Spleen (tissue), 11 donors: ENCODE results near the gene MMEL1. TPM values are rescaled to one million over a fixed set of nuclear protein-coding genes. Genes with fewer than 3 reads are reported as not detected.

Experiments
- DNase-seq: peaks from one replicate; pipeline ENCODE4 v3.0.0-alpha.2; 2020
- H3K27ac ChIP-seq, 8 donors: fragments of 200-600 bp; sonication (generic) in 7 of 8; 1 replicate in 4 of 8; 2 replicates in 4 of 8; pipeline versions ENCODE4 v1.5.0 to v1.8.0; 2016 to 2021; ENCODE audit warnings: inconsistent platforms in 4 of 8, mild to moderate bottlenecking in 4 of 8, moderate library complexity in 1 of 8
- H3K27me3 ChIP-seq, 7 donors: fragments of 200-600 bp; sonication (generic) in 6 of 7; replicated peaks in 1 of 7; 1 replicate in 4 of 7; 2 replicates in 3 of 7; pipeline versions ENCODE4 v1.5.0 to v1.8.0; 2016 to 2021; ENCODE audit warnings: inconsistent platforms in 3 of 7, mild to moderate bottlenecking in 1 of 7
- H3K36me3 ChIP-seq, 6 donors: fragments of 200-600 bp; sonication (generic) in 5 of 6; 1 replicate in 4 of 6; 2 replicates in 2 of 6; pipeline versions ENCODE4 v1.5.0 to v1.8.0; 2016 to 2021; ENCODE audit warnings: inconsistent platforms in 2 of 6
- H3K4me1 ChIP-seq, 6 donors: fragments of 200-600 bp; sonication (generic) in 5 of 6; 1 replicate in 3 of 6; 2 replicates in 3 of 6; pipeline versions ENCODE4 v1.5.0 to v1.8.0; 2016 to 2021; ENCODE audit warnings: inconsistent platforms in 3 of 6
- H3K4me3 ChIP-seq, 8 donors: fragments of 200-600 bp; sonication (generic) in 7 of 8; 1 replicate in 4 of 8; 2 replicates in 4 of 8; pipeline versions ENCODE4 v1.5.0 to v1.8.0; 2016 to 2021; ENCODE audit warnings: inconsistent platforms in 4 of 8, mild to moderate bottlenecking in 4 of 8, moderate library complexity in 2 of 8
- H3K9me3 ChIP-seq, 8 donors: fragments of 200-600 bp; sonication (generic) in 7 of 8; 1 replicate in 4 of 8; 2 replicates in 4 of 8; pipeline versions ENCODE4 v1.5.0 to v1.8.0; 2016 to 2021; ENCODE audit warnings: inconsistent platforms in 4 of 8
- POLR2A ChIP-seq, 3 donors: fragments of 450-650 bp; IDR thresholded peaks; one replicate each; pipeline ENCODE4 v1.5.1; 2017; ENCODE audit warnings: antibody characterized with exemption in 3 of 3, mild to moderate bottlenecking in 1 of 3
- POLR2AphosphoS5 ChIP-seq, 3 donors: sonication (generic); formaldehyde crosslinking; IDR thresholded peaks; one replicate each; pipeline ENCODE4 v1.5.1; 2017; ENCODE audit warnings: antibody characterized with exemption in 3 of 3
- WGBS, 5 donors: extraction: QIAGEN DNeasy Blood & Tissue Kit in 3 of 5; methylation state at CpG; one replicate each; pipeline versions ENCODE4 v1.1.5 to v1.1.7; 2013 to 2018; 5-methylcytosine and 5-hydroxymethylcytosine counted together
- intact Hi-C: fragments of 100-400 bp; cut with DNase I; formaldehyde crosslinking; loops from one replicate; pipeline ENCODE4 v1.15.0; 2023; ENCODE audit warnings: low total_unique reads
- polyA plus RNA-seq, 3 donors: library from polyadenylated mRNA; stranded (reverse); fragments of 200-250 nt; gene quantifications; one replicate each; pipeline ENCODE4 v1.2.1, GENCODE V29; 2013
- total RNA-seq, 7 donors: library from RNA; depleted of rRNA in 3 of 7; stranded (reverse); fragments of >200 nt in 3 of 7; fragmentation: NEBNext Ultra II Directional in 4 of 7; extraction: Animal tissue kit (Norgen Biotek cat#: 25700) in 4 of 7; gene quantifications; one replicate each; pipeline versions ENCODE4 v1.1.0 to v1.2.1, GENCODE V29; 2016 to 2021
- TF ChIP-seq, protein P1 (sequence below), 11 experiments: fragments of 200-600 bp in 7 of 11; fragments of 450-650 bp in 4 of 11; sonication (generic) in 4 of 11; IDR thresholded peaks in 8 of 11; conservative IDR thresholded peaks in 3 of 11; 1 replicate in 7 of 11; 2 replicates in 4 of 11; pipeline versions ENCODE4 v1.4.0 to v1.8.0; 2016 to 2021; ENCODE audit warnings: antibody characterized with exemption in 11 of 11, inconsistent platforms in 4 of 11, mild to moderate bottlenecking in 1 of 11
- donor health status: healthy with polysubstance abuse.
- donor health status: DM: no; HTN: no; CAD: no; lungs with moderate emphysema.
- donor health status: DM: no; HTN: no; CAD: no.
- donor health status: Bipolar disorder and iron deficiency.
- donor health status: healthy.
- donor health status: DM: no; HTN: no; CAD: no.
- donor health status: DM: yes; HTN: yes; CAD: no.

The MMEL1 gene
- total and polyA plus RNA-seq, 10 donors = 1.9 to 6.4 (median 3.3) TPM; not detected in 1

DNA sequence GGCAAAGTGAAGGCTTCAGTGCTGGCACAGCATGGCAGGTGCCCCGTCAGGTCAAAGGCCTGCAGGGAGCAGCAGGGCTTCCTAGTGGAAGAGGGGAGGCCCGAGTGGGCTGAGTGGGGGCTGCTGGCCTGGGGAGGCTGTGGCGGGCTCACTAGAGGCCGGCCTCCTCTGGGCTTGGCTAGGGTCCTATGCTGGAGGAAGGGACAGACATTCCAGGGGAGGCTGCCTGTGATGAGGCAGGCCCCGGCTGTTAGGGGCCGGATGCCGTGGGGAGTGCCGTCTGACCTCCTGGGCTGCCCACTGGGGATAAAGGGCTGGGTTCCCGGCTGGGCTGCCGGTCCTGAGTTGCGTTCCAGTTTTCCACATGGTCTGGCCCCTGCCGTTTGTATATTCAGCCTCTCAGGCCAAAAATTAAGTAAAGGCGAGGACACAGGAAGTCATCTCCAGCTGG, 25.1 kb downstream of the MMEL1 start:
- 77 to 86% (median 79%) methylated on average over 8 to 13 of the region's 13 CpGs for WGBS, 5 donors
- Histone ChIP-seq H3K4me3 (no peak overlapping the region), H3K4me1 (peaks cover 0 to 6% (median 0%) of the 10 kb centered on the region in 6 donors), H3K27ac (no peak overlapping the region), H3K27me3 (peaks cover 0 to 64% (median 22%) of the 10 kb centered on the region in 7 donors), H3K36me3 (no peaks in the 10 kb centered on the region), H3K9me3 (no peaks in the 10 kb centered on the region)
- intact Hi-C loops = no loop called here
- DNase-seq = peak; percentile 36
- TF ChIP-seq, protein P1, sequence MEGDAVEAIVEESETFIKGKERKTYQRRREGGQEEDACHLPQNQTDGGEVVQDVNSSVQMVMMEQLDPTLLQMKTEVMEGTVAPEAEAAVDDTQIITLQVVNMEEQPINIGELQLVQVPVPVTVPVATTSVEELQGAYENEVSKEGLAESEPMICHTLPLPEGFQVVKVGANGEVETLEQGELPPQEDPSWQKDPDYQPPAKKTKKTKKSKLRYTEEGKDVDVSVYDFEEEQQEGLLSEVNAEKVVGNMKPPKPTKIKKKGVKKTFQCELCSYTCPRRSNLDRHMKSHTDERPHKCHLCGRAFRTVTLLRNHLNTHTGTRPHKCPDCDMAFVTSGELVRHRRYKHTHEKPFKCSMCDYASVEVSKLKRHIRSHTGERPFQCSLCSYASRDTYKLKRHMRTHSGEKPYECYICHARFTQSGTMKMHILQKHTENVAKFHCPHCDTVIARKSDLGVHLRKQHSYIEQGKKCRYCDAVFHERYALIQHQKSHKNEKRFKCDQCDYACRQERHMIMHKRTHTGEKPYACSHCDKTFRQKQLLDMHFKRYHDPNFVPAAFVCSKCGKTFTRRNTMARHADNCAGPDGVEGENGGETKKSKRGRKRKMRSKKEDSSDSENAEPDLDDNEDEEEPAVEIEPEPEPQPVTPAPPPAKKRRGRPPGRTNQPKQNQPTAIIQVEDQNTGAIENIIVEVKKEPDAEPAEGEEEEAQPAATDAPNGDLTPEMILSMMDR (IDR thresholded peaks at IDR 0.05 in 8 of 11, conservative IDR thresholded peaks at IDR 0.05 in 3 of 11) = no peak
- TF ChIP-seq POLR2AphosphoS5 (IDR thresholded peaks at IDR 0.05) = no peak
- no peak for TF ChIP-seq POLR2A (IDR thresholded peaks at IDR 0.05)

DNA sequence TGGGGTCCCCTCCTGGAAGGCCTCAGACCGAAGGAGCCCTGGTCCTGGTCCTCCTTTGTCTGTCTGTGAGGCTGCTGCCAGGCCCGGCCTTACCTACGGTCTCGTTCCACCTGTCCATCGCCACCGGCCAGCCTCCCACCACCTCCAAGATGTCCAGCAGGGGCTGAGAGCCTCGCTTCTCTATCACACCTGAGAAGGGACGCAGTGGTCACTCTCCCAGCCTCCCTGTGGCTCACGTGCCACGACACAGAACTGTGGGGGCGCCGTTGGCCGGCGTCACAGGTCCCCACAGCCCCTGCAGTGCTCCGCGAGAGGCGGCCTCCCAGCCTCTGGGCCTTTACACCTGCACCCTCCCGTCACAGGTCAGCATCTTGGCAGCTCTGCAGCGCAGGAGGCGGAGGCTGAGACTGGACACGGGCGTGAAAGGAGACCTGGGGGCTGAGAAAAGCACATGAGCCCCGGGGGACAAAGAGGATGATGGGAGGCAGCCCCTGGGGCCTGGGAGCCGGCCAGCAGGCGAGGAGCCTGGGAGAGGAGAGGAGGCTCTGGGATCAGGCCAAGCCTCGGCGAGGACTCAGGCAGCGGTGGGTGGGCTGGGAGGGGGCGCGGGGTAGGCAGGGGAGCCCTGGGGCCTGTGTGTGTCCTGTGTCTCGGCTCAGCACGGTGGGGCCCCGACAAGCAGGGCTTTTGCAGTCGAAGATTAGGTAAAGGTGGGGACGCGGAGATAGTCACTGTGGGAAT, 25.8 kb downstream of the MMEL1 start:
- Histone ChIP-seq H3K9me3 (no peaks in the 10 kb centered on the region), H3K27ac (no peak overlapping the region), H3K4me1 (peaks cover 0 to 6% (median 0%) of the 10 kb centered on the region in 6 donors), H3K4me3 (no peak overlapping the region), H3K27me3 (peaks cover 0 to 63% (median 22%) of the 10 kb centered on the region in 7 donors), H3K36me3 (no peaks in the 10 kb centered on the region)
- WGBS, 5 donors = 87 to 91% (median 87%) methylated on average over 35 to 36 of the region's 36 CpGs
- intact Hi-C loops = no loop called here
- no peak for TF ChIP-seq POLR2AphosphoS5 (IDR thresholded peaks at IDR 0.05)
- TF ChIP-seq, protein P1 (IDR thresholded peaks at IDR 0.05 in 8 of 11, conservative IDR thresholded peaks at IDR 0.05 in 3 of 11) = no peak
- peak; percentile 44 for DNase-seq

DNA sequence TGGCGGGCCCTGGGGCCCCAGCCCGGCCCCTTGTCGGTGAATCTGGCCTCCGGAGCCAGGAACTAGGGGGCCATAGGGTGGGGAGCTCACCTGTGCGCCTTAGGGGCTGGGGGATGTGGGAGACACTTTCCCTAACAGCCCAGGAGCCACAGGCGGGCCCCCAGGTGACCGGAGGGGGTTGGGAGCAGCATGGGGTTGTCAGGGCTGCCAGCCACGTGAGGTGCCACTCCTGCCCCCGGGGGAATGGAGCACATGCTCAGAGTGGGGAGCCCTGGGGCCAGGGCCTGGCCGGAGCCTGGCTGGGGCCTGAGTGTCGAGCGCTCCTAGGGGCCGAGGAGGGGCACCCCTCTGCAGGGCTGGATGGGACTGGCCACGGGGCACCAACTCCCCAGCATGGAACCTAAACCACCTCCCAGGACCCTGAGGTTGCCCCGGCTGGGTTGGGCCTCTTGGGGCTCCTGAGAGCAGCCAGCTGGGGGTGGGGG, 26.4 kb downstream of the MMEL1 start:
- Histone ChIP-seq H3K27ac (no peak overlapping the region), H3K4me1 (peaks cover 0 to 6% (median 0%) of the 10 kb centered on the region in 6 donors), H3K9me3 (no peaks in the 10 kb centered on the region), H3K4me3 (no peak overlapping the region), H3K27me3 (peaks cover 0 to 57% (median 15%) of the 10 kb centered on the region in 7 donors), H3K36me3 (no peaks in the 10 kb centered on the region)
- WGBS, 5 donors = 61 to 88% (median 83%) methylated on average over 6 to 15 of the region's 15 CpGs
- TF ChIP-seq, protein P1 (IDR thresholded peaks at IDR 0.05 in 8 of 11, conservative IDR thresholded peaks at IDR 0.05 in 3 of 11) = no peak
- no peak for TF ChIP-seq POLR2AphosphoS5 (IDR thresholded peaks at IDR 0.05)
- TF ChIP-seq POLR2A (IDR thresholded peaks at IDR 0.05) = no peak
- DNase-seq = peak; percentile 44
- intact Hi-C loops = no loop called here
